H7 (cell line): ENCODE results near the gene MACF1. TPM values are rescaled to one million over a fixed set of nuclear protein-coding genes. Genes with fewer than 3 reads are reported as not detected.
A peak's percentile ranks its signal among the peaks of the same experiment; 100 is the strongest.
"Not testable (repeated sequence)": the region's sequence is repeated elsewhere in the genome, so short reads cannot be mapped to it uniquely, and the experiment has no call there.

ENCODE experiments used
- DNase-seq: peaks from one replicate; pipeline ENCODE4 v3.0.0; 2012
- H3K27me3 ChIP-seq: 2 replicates; pipeline ENCODE4 v1.6.0; 2011; ENCODE audit warnings: mild to moderate bottlenecking, low read length; ENCODE audit not compliant: control insufficient read depth, insufficient read depth
- H3K36me3 ChIP-seq: replicated peaks from 2 replicates; pipeline ENCODE4 v1.5.1; 2011; ENCODE audit warnings: low read length; ENCODE audit not compliant: control insufficient read depth, insufficient read depth
- H3K4me3 ChIP-seq: 2 replicates; pipeline ENCODE4 v1.5.1; 2011; ENCODE audit warnings: low read depth, mild to moderate bottlenecking, control low read depth, low read length, moderate library complexity; ENCODE audit not compliant: insufficient read depth
- total RNA-seq: library from RNA; depleted of rRNA; stranded (reverse); fragments of >200 nt; shearing (Covaris generic); gene quantifications from 2 replicates; pipeline ENCODE4 v1.2.3, GENCODE V29; 2014; rRNA removed

MACF1 gene
- 102 and 152 TPM in 2 replicates for total RNA-seq

- H3K27me3 ChIP-seq = no peaks in the 10 kb centered on the region
- no peaks in the 10 kb centered on the region for H3K36me3 ChIP-seq
- no peak within 1 kb of the TSS for H3K4me3 ChIP-seq
- DNase-seq = no peak
Measured at GRCh38 chr1:39204441-39205081, at the start of gene MACF1. TSS of gene MACF1 (plus strand) at chr1:39204695. CDS start at chr1:39205023, 328 bp downstream.

- Histone ChIP-seq H3K36me3 (no peaks in the 10 kb centered on the region), H3K4me3 (no peak overlapping the region), H3K27me3 (no peaks in the 10 kb centered on the region)
- no peak for DNase-seq
Measured at GRCh38 chr1:39157304-39157703, 47.2 kb upstream of the MACF1 start.

DNA sequence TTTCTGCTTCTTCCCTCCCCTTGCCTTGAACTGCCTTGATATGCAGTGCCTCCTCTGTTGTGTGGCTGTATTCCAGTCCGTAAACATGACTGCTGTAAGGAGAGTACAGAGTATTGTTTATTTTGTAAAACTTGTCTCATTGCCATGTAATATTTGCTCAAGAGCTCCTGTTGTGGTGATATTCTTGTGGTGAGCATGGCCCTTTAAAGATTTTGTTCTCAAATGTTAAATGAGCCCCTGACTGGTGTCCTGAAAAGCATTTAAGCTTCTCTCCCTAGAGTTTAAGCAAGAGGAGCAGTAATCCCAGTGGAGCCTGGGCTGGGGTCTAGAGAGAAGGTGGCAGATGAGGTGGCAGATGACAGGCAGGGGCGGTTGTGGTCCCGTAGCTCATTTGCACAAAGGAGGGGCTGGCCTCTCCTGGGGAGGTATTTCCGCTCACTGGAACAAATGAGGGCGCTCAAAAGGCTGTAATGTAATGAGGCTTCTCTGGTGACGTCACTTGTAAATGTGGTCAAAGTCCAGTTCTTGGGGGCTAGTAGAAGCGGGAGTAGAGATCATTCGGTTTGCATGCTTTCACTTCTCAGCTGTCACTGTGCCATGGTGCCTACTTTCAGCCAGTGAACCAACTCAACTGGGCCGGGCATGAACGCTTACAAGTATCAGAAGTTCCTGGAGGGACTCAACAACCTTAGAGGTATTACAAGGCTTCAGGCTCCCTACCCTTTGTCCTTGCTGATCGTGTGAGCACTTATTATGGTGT, 46.0 kb upstream of the MACF1 start:
- DNase-seq = no peak
- H3K4me3 ChIP-seq = peak overlapping the region; percentile 37
- H3K27me3 ChIP-seq = no peaks in the 10 kb centered on the region
- H3K36me3 ChIP-seq = no peaks in the 10 kb centered on the region; the same call in 1 of the 2 replicates

DNA sequence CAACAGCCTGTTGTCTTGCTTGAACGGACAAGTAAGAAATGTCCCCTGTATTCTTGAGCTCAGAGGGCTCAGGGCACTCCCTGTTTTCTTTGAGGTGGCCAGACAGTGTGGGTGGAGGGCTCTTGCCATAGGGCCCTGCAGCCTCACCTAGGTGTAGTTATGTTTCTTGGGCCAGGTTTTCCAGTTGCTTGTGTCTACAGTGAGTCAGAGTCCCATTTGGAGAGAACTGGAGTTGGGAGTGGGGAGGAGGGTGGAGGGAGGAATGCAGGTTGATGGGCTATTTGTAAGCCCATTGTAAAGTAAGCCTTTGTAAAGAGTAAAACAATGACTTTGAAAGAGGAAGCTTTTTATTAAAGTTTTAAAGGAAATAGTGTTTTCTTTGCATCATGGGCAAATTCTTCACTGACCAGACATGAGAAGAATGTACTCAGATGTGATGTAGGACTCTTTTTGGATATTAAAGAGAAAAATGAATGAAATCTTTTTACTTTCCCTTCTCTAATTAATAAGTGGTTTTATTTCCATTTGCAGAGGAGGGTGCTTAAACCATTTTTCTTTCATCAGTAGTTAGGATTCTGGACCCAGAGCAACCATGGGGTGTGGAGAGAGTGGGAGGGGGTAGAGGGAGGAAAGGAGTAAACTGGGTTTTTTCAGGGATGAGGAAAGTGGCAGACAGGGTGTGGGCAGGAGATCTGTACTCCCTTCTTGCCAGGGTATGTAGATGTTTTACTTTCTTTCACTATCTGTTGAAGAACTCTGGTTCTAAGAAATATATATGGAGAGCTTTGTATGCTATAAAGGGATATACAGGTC, 45.1 kb upstream of the MACF1 start:
- peak overlapping the region; percentile 37 for H3K4me3 ChIP-seq
- H3K27me3 ChIP-seq = no peaks in the 10 kb centered on the region
- H3K36me3 ChIP-seq = no peaks in the 10 kb centered on the region; the same call in 1 of the 2 replicates
- DNase-seq = no peak

- Histone ChIP-seq H3K4me3 (no peak overlapping the region), H3K27me3 (no peaks in the 10 kb centered on the region), H3K36me3 (no peaks in the 10 kb centered on the region; the same call in 1 of the 2 replicates)
- no peak for DNase-seq
Measured at GRCh38 chr1:39160703-39161102, 43.8 kb upstream of the MACF1 start.

DNA sequence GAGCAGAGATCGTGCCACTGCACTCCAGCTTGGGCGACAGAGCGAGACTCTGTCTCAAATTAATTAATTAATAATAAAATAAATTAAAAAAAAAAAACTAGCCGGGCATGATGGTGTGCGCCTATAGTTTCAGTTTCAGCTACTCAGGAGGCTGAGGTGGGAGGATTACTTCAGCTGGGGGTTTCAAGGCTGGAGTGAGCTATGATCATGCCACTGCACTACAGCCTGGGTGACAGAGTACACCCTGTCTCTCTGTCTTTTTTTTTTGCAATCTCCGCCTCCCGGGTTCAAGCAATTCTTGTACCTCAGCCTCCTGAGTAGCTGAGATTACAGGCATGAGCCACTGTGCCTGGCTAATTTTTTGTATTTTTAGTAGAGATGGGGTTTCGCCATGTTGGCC, 42.7 kb upstream of the MACF1 start:
- DNase-seq, H3K27me3 ChIP-seq, H3K4me3 ChIP-seq, H3K36me3 ChIP-seq: not testable (repeated sequence)

GRCh38 chr1:39163469-39163868, 41.0 kb upstream of the MACF1 start:
- H3K27me3 ChIP-seq = no peaks in the 10 kb centered on the region
- H3K4me3 ChIP-seq = no peak overlapping the region
- H3K36me3 ChIP-seq = no peaks in the 10 kb centered on the region; the same call in 1 of the 2 replicates
- DNase-seq = no peak

GRCh38 chr1:39164256-39164655, 40.2 kb upstream of the MACF1 start:
- H3K4me3 ChIP-seq = no peak overlapping the region
- H3K36me3 ChIP-seq = no peaks in the 10 kb centered on the region; the same call in 1 of the 2 replicates
- no peaks in the 10 kb centered on the region for H3K27me3 ChIP-seq
- DNase-seq = no peak

GRCh38 chr1:39165049-39165448, 39.4 kb upstream of the MACF1 start:
- no peaks in the 10 kb centered on the region for H3K27me3 ChIP-seq
- DNase-seq = no peak
- H3K36me3 ChIP-seq = no peaks in the 10 kb centered on the region; the same call in 1 of the 2 replicates
- H3K4me3 ChIP-seq = no peak overlapping the region

DNA sequence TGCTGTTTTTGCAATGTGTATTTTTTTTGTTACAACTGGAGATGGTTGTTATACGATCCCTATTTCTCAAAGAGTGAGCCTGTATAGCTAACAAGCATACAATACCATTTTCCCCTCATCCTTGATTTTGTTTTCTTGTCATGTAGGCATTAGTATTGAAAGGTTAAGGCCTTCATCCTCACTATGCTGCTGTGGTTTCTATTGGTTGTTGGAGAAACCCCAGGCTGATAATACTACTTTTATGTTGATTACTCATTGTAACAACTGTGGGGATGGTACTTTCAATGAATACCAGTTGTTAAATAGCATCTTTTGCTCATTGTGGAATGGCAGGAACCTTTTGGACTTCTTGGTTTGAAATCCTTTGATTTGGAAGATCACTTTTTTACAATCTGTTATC, 39.0 kb upstream of the MACF1 start:
- Histone ChIP-seq H3K36me3 (no peaks in the 10 kb centered on the region; the same call in 1 of the 2 replicates), H3K4me3 (no peak overlapping the region), H3K27me3 (no peaks in the 10 kb centered on the region)
- no peak for DNase-seq

DNA sequence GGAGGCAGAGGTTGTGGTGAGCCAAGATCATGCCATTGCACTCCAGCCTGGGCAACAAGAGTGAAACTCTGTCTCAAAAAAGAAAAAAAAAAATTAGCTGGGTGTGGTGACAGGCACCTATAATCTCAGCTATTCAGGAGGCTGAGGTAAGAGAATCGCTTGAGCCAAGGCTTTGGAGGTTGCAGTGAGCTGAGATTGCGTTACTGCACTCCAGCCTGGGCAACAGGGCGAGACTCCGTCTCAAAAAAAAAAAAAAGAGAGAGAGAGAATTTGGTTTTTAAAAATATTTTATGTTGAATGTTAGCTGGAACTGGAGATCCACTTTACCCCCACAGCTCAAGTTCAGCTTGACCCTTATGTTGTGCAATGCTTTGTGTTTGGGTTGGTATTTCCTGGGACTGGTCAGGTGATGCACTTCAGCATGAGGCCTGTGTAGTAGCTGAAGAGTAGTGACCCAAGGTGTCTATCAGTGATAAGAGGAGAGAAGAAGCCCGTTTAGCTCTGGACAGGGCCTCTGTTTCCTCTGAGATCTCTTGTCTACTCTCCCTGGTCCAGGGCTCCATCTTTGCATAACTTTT, 36.8 kb upstream of the MACF1 start:
- Histone ChIP-seq H3K36me3 (no peaks in the 10 kb centered on the region; the same call in 1 of the 2 replicates), H3K27me3 (no peaks in the 10 kb centered on the region), H3K4me3 (no peak overlapping the region)
- DNase-seq = no peak

DNA sequence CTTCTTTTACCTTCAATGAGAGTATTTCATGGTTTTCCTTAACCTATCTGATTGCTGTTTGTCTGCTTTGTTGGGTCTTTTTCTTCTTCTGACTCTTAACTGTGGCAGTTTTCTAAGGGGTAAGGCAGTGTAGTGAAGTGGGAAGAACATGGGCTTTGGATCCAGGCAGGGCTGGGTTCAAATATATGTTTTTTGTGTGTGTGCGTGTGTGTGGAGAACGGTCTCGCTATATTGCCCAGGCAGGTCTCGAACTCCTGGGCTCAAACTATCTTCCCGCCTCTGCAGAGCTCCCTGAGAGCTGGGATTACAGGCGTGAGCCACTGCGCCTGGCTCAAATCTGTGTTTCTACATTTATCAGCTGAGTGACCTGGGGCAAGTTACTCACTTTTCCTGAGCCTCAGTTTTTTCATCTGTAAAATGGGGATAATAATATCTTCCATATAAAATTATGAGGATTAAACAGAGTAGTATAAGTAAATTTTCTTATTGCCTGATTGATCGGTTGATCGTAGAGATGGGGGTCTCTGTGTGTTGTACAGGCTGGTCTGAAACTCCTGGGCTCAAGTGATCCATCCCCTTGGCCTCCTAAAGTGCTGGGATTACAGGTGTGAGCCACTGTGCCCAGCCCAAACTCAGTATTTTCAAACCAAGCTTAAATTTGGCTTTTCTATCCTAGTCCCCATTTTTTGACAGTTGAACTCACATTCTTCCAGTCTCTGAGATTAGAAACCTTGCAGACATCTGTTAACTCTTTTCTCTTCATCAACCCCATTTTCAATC, 36.0 kb upstream of the MACF1 start:
- no peak overlapping the region for H3K4me3 ChIP-seq
- no peaks in the 10 kb centered on the region; the same call in 1 of the 2 replicates for H3K36me3 ChIP-seq
- no peaks in the 10 kb centered on the region for H3K27me3 ChIP-seq
- DNase-seq = no peak

- Histone ChIP-seq H3K4me3 (no peak overlapping the region), H3K36me3 (no peaks in the 10 kb centered on the region), H3K27me3 (no peaks in the 10 kb centered on the region)
- DNase-seq = peak; percentile 64
Measured at GRCh38 chr1:39170731-39171667, 33.5 kb upstream of the MACF1 start.
